SK-N-SH (cell line): ENCODE results near the gene AMPH. TPM values are rescaled to one million over a fixed set of nuclear protein-coding genes. Genes with fewer than 3 reads are reported as not detected.
"Not testable (repeated sequence)": the region's sequence is repeated elsewhere in the genome, so short reads cannot be mapped to it uniquely, and the experiment has no call there.

Source experiments
- CTCF ChIA-PET: fragments of 300-600, 350-600 bp; formaldehyde crosslinking; extraction: SDS; loops from one replicate; lab custom pipeline; 2021; lab: Yijun Ruan, JAX
- POLR2A ChIA-PET: fragments of 350-600 bp; sonication (Branson Sonifier 250); formaldehyde crosslinking; extraction: SDS; loops from one replicate; lab custom pipeline; 2020; ENCODE audit warnings: antibody characterized with exemption, inconsistent platforms; lab: Yijun Ruan, JAX
- DNase-seq: peaks from one replicate; pipeline ENCODE4 v3.0.0; 2012
- H2AFZ ChIP-seq: fragments of 200-600 bp; sonication (generic); 2 replicates; pipeline ENCODE4 v1.8.1; 2016; ENCODE audit warnings: antibody characterized with exemption, mild to moderate bottlenecking, low read depth
- H3F3A ChIP-seq: fragments of 200-600 bp; sonication (generic); replicated peaks from 2 replicates; pipeline ENCODE3; 2016; ENCODE audit warnings: antibody characterized with exemption, mild to moderate bottlenecking; ENCODE audit not compliant: insufficient read depth
- H3K27ac ChIP-seq, 2 experiments: fragments of 200-500 bp in 1 of 2; fragments of 200-600 bp in 1 of 2; sonication (Bioruptor generic) in 1 of 2; sonication (generic), shearing (Covaris generic) in 1 of 2; 2 replicates each; pipeline versions ENCODE4 v1.5.1 to v1.6.1; 2014 to 2016; ENCODE audit warnings: low read depth in 2 of 2, inconsistent platforms in 1 of 2, low read length in 1 of 2, mild to moderate bottlenecking in 1 of 2, mixed read lengths in 1 of 2
- H3K27me3 ChIP-seq: fragments of 200-600 bp; sonication (generic), shearing (Covaris generic); 2 replicates; pipeline ENCODE4 v1.6.1; 2016; ENCODE audit warnings: mixed run types; ENCODE audit not compliant: insufficient read depth
- H3K36me3 ChIP-seq, 2 experiments: fragments of 200-500 bp in 1 of 2; fragments of 200-600 bp in 1 of 2; sonication (Bioruptor generic) in 1 of 2; sonication (generic) in 1 of 2; replicated peaks in 1 of 2; 2 replicates each; pipeline versions ENCODE3 to v1.5.1; 2014 to 2016; ENCODE audit warnings: low read length in 1 of 2, mild to moderate bottlenecking in 1 of 2; ENCODE audit not compliant: insufficient read depth in 2 of 2, control insufficient read depth in 1 of 2
- H3K4me1 ChIP-seq, 2 experiments: fragments of 200-500 bp in 1 of 2; fragments of 200-600 bp in 1 of 2; sonication (Bioruptor generic) in 1 of 2; sonication (generic), shearing (Covaris generic) in 1 of 2; 2 replicates each; pipeline versions ENCODE4 v1.5.1 to v1.6.1; 2014 to 2016; ENCODE audit warnings: low read depth in 1 of 2, low read length in 1 of 2, mixed run types in 1 of 2; ENCODE audit not compliant: insufficient read depth in 2 of 2, control insufficient read depth in 1 of 2
- H3K4me2 ChIP-seq: fragments of 200-600 bp; sonication (generic), shearing (Covaris generic); 2 replicates; pipeline ENCODE4 v1.6.1; 2017; ENCODE audit warnings: mixed run types
- H3K4me3 ChIP-seq, 2 experiments: fragments of 200-500 bp in 1 of 2; fragments of 200-600 bp in 1 of 2; sonication (Bioruptor generic) in 1 of 2; sonication (generic), shearing (Covaris generic) in 1 of 2; 2 replicates each; pipeline versions ENCODE4 v1.5.1 to v1.8.1; 2014 to 2016; ENCODE audit warnings: low read depth in 2 of 2, inconsistent platforms in 1 of 2, low read length in 1 of 2, mild to moderate bottlenecking in 1 of 2, mixed read lengths in 1 of 2, moderate library complexity in 1 of 2
- H3K79me2 ChIP-seq: fragments of 200-600 bp; sonication (generic); 2 replicates; pipeline ENCODE4 v1.8.1; 2017; ENCODE audit warnings: mild to moderate bottlenecking; ENCODE audit not compliant: insufficient read depth
- H3K9ac ChIP-seq: fragments of 200-600 bp; sonication (generic); 2 replicates; pipeline ENCODE4 v1.6.1; 2017; ENCODE audit warnings: mixed run types
- H3K9me2 ChIP-seq: fragments of 200-600 bp; sonication (generic); 2 replicates; pipeline ENCODE4 v1.6.1; 2017; ENCODE audit warnings: mixed run types
- H3K9me3 ChIP-seq: fragments of 200-600 bp; sonication (generic); 2 replicates; pipeline ENCODE4 v1.6.1; 2017; ENCODE audit warnings: mixed run types, mild to moderate bottlenecking, moderate library complexity
- H4K20me1 ChIP-seq: fragments of 200-600 bp; sonication (generic); 2 replicates; pipeline ENCODE4 v1.6.1; 2017; ENCODE audit warnings: mild to moderate bottlenecking, mixed run types; ENCODE audit not compliant: insufficient read depth
- ELF1 ChIP-seq: IDR thresholded peaks from 2 replicates; pipeline ENCODE4 v1.4.0; 2012
- FOXM1 ChIP-seq: IDR thresholded peaks from 2 replicates; pipeline ENCODE4 v1.4.0; 2012; ENCODE audit warnings: low read depth, mild to moderate bottlenecking
- GABPA ChIP-seq: IDR thresholded peaks from 2 replicates; pipeline ENCODE4 v1.4.0; 2012; ENCODE audit warnings: low read depth, mild to moderate bottlenecking
- JUND ChIP-seq: IDR thresholded peaks from 2 replicates; pipeline ENCODE4 v1.4.0; 2012
- MEF2A ChIP-seq: IDR thresholded peaks from 2 replicates; pipeline ENCODE4 v1.4.0; 2012; ENCODE audit warnings: low read depth, borderline replicate concordance
- NFIC ChIP-seq: IDR thresholded peaks from 2 replicates; pipeline ENCODE4 v1.4.0; 2012; ENCODE audit warnings: borderline replicate concordance
- NRF1 ChIP-seq: IDR thresholded peaks from 2 replicates; pipeline ENCODE4 v1.6.1; 2012; ENCODE audit warnings: low read depth, mild to moderate bottlenecking, low read length
- POLR2AphosphoS5 ChIP-seq: IDR thresholded peaks from 2 replicates; pipeline ENCODE4 v1.6.1; 2012; ENCODE audit warnings: low read depth, low read length
- RXRA ChIP-seq: IDR thresholded peaks from 2 replicates; pipeline ENCODE4 v1.4.0; 2012; ENCODE audit warnings: low read depth, mild to moderate bottlenecking, borderline replicate concordance
- TCF12 ChIP-seq: IDR thresholded peaks from 2 replicates; pipeline ENCODE4 v1.4.0; 2012
- YY1 ChIP-seq: IDR thresholded peaks from 2 replicates; pipeline ENCODE4 v1.4.0; 2012; ENCODE audit warnings: low read depth, mild to moderate bottlenecking
- WGBS: methylation state at CpG from one replicate; pipeline ENCODE4 v1.1.6; 2017; ENCODE audit warnings: low lambda C conversion rate; 5-methylcytosine and 5-hydroxymethylcytosine counted together
- polyA plus RNA-seq, 3 experiments: library from polyadenylated mRNA; depleted of rRNA; stranded (reverse); fragments of >200 nt; gene quantifications; 2 replicates each; pipeline ENCODE4 v1.2.3, GENCODE V29; 2012
- TF ChIP-seq, protein P1 (sequence below): IDR thresholded peaks from 2 replicates; pipeline ENCODE4 v1.4.0; 2012; ENCODE audit warnings: low read depth
- TF ChIP-seq, protein P2 (sequence below): fragments of 150-350 bp; IDR thresholded peaks from 2 replicates; pipeline ENCODE4 v1.6.1; 2016; ENCODE audit warnings: mild to moderate bottlenecking, low read depth, low read length
- TF ChIP-seq, protein P3 (sequence below): fragments of 200-600 bp; sonication (generic); IDR thresholded peaks from 2 replicates; pipeline ENCODE4 v1.6.1; 2017; ENCODE audit warnings: antibody characterized with exemption, mild to moderate bottlenecking, moderate library complexity
- TF ChIP-seq, protein P4 (sequence below): IDR thresholded peaks from 2 replicates; pipeline ENCODE4; 2012
- TF ChIP-seq, protein P5 (sequence below): IDR thresholded peaks from 2 replicates; pipeline ENCODE4 v1.6.1; 2012; ENCODE audit warnings: mild to moderate bottlenecking, low read depth, low read length, moderate library complexity

Gene AMPH
- polyA plus RNA-seq, 1 of the 3 experiments (the other 2 are of a cell fraction), result 0.08 TPM

DNA sequence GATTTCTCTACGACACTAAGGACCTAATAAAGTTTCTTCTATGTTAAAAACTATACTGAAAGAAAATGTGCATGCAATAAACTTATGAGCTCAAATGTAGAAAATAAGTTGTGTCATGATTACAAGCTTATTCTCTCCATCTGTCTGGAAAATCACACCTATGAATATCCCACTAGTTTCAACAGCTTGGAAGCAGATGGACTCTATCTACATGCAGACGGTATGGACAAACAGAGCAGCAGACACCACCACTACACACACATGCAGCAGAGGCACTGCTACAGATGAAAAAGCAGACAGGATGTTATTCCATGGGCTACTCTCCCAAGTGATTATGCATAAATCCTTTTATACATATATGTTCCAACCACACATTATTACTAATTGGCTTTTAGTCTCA, 234.3 kb downstream of the AMPH start (continued):
- TF ChIP-seq, protein P1, sequence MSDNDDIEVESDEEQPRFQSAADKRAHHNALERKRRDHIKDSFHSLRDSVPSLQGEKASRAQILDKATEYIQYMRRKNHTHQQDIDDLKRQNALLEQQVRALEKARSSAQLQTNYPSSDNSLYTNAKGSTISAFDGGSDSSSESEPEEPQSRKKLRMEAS, result no peak
- TF ChIP-seq MEF2A (no peak), TCF12 (no peak), RXRA (no peak), ELF1 (no peak), FOXM1 (no peak)
- TF ChIP-seq, protein P2, sequence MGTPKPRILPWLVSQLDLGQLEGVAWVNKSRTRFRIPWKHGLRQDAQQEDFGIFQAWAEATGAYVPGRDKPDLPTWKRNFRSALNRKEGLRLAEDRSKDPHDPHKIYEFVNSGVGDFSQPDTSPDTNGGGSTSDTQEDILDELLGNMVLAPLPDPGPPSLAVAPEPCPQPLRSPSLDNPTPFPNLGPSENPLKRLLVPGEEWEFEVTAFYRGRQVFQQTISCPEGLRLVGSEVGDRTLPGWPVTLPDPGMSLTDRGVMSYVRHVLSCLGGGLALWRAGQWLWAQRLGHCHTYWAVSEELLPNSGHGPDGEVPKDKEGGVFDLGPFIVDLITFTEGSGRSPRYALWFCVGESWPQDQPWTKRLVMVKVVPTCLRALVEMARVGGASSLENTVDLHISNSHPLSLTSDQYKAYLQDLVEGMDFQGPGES, result no peak

DNA sequence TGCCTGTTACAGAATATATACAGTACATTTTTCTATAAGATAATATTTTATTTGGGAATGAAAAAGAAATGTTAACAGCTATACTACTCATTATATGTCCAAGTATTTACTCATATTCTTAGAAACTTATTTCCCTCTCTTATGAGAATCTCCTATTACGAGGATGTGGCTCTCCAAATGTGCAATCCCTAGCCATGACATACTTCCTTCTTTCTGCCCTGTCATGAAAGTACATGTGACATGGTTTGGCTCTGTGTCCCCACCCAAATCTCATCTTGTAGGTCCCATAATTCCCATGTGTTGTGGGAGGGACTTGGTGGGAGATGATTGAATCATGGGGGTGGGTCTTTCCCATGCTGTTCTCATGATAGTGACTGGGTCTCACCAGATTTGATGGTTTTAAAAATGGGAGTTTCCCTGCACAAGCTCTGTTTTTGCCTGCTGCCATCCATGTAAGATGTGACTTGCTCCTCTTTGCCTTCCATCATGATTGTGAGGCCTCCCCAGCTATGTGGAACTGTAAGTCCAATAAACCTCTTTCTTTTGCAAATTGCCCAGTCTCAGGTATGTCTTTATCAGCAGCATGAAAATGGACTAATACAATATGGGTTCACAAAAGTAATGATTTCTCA, 235.1 kb downstream of the AMPH start:
- H3F3A ChIP-seq, DNase-seq, H3K36me3 ChIP-seq, POLR2A ChIA-PET, H2AFZ ChIP-seq, H3K27me3 ChIP-seq, H3K9me3 ChIP-seq, H3K79me2 ChIP-seq, H3K9me2 ChIP-seq, H3K4me2 ChIP-seq, H3K9ac ChIP-seq, H3K4me3 ChIP-seq, H3K4me1 ChIP-seq, H4K20me1 ChIP-seq, H3K27ac ChIP-seq: not testable (repeated sequence)
- WGBS, result 10% methylated on average over 1 of the region's 1 CpG
- CTCF ChIA-PET, result interaction anchor here (1.1 to 2.0 kb wide), 4 partner anchors 12 to 265 kb away, joined by 3 to 7 read pairs (median 5); no protein-coding TSS in a partner anchor

DNA sequence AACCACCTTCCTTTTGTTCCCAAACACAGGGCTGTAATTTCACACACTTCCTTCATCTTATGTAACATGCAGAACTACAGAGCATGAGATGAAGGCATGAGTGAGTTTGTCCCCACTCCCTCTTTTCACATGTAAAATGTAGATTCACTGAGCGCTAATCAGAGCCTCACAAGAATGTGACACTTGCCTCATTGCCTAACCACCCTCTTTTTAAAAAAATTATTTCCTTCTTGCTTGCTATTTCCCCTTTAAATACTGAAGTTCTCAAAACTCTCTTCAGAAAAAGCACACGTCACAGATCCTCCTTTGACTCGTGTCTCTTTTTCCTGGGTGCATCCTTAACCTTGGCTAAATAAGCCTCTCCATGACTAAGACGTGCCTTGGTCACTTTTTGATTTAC, 236.5 kb downstream of the AMPH start:
- WGBS, result 25% methylated on average over 4 of the region's 4 CpGs
- no peaks in the 10 kb centered on the region for H3K79me2 ChIP-seq
- POLR2A ChIA-PET, result no interaction called here
- CTCF ChIA-PET, result interaction anchor here (1.1 to 2.0 kb wide), 6 partner anchors 12 to 266 kb away, joined by 3 to 10 read pairs (median 4); no protein-coding TSS in a partner anchor
- H3F3A ChIP-seq, result no peaks in the 10 kb centered on the region
- no peaks in the 10 kb centered on the region for H3K4me1 ChIP-seq
- no peak overlapping the region for H3K27ac ChIP-seq
- H3K36me3 ChIP-seq, result no peaks in the 10 kb centered on the region
- H3K9me2 ChIP-seq, result no peaks in the 10 kb centered on the region
- no peak overlapping the region for H3K4me2 ChIP-seq
- DNase-seq, result no peak
- no peak overlapping the region for H2AFZ ChIP-seq
- no peaks in the 10 kb centered on the region for H4K20me1 ChIP-seq
- H3K27me3 ChIP-seq, result no peaks in the 10 kb centered on the region; the same call in 1 of the 2 replicates
- no peak overlapping the region for H3K4me3 ChIP-seq
- no peak overlapping the region for H3K9ac ChIP-seq
- no peaks in the 10 kb centered on the region for H3K9me3 ChIP-seq
- TF ChIP-seq, protein P3, sequence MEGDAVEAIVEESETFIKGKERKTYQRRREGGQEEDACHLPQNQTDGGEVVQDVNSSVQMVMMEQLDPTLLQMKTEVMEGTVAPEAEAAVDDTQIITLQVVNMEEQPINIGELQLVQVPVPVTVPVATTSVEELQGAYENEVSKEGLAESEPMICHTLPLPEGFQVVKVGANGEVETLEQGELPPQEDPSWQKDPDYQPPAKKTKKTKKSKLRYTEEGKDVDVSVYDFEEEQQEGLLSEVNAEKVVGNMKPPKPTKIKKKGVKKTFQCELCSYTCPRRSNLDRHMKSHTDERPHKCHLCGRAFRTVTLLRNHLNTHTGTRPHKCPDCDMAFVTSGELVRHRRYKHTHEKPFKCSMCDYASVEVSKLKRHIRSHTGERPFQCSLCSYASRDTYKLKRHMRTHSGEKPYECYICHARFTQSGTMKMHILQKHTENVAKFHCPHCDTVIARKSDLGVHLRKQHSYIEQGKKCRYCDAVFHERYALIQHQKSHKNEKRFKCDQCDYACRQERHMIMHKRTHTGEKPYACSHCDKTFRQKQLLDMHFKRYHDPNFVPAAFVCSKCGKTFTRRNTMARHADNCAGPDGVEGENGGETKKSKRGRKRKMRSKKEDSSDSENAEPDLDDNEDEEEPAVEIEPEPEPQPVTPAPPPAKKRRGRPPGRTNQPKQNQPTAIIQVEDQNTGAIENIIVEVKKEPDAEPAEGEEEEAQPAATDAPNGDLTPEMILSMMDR, result no peak
- no peak for TF ChIP-seq JUND
- TF ChIP-seq, protein P1, result no peak
- TF ChIP-seq, protein P2, result no peak
- no peak for TF ChIP-seq GABPA
- TF ChIP-seq NRF1, result no peak
- no peak for TF ChIP-seq NFIC
- TF ChIP-seq, protein P4, sequence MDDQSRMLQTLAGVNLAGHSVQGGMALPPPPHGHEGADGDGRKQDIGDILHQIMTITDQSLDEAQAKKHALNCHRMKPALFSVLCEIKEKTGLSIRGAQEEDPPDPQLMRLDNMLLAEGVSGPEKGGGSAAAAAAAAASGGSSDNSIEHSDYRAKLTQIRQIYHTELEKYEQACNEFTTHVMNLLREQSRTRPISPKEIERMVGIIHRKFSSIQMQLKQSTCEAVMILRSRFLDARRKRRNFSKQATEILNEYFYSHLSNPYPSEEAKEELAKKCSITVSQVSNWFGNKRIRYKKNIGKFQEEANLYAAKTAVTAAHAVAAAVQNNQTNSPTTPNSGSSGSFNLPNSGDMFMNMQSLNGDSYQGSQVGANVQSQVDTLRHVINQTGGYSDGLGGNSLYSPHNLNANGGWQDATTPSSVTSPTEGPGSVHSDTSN, result no peak
- TF ChIP-seq, protein P5, sequence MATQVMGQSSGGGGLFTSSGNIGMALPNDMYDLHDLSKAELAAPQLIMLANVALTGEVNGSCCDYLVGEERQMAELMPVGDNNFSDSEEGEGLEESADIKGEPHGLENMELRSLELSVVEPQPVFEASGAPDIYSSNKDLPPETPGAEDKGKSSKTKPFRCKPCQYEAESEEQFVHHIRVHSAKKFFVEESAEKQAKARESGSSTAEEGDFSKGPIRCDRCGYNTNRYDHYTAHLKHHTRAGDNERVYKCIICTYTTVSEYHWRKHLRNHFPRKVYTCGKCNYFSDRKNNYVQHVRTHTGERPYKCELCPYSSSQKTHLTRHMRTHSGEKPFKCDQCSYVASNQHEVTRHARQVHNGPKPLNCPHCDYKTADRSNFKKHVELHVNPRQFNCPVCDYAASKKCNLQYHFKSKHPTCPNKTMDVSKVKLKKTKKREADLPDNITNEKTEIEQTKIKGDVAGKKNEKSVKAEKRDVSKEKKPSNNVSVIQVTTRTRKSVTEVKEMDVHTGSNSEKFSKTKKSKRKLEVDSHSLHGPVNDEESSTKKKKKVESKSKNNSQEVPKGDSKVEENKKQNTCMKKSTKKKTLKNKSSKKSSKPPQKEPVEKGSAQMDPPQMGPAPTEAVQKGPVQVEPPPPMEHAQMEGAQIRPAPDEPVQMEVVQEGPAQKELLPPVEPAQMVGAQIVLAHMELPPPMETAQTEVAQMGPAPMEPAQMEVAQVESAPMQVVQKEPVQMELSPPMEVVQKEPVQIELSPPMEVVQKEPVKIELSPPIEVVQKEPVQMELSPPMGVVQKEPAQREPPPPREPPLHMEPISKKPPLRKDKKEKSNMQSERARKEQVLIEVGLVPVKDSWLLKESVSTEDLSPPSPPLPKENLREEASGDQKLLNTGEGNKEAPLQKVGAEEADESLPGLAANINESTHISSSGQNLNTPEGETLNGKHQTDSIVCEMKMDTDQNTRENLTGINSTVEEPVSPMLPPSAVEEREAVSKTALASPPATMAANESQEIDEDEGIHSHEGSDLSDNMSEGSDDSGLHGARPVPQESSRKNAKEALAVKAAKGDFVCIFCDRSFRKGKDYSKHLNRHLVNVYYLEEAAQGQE, result no peak
- no peak for TF ChIP-seq POLR2AphosphoS5
- TF ChIP-seq YY1, result no peak
